NCI-H1092 treated with DMSO at 0.1 percent for 48 hours (cell line): ENCODE data around the gene MAT1A.
"Not testable (repeated sequence)": the region's sequence is repeated elsewhere in the genome, so short reads cannot be mapped to it uniquely, and the experiment has no call there.

Experiments used
- DNase-seq: peaks from one replicate; lab custom pipeline; 2025; lab: John Stamatoyannopoulos, UW

The MAT1A gene

GRCh38 chr10:80289451-80290287 is at the start of gene MAT1A:
TSS of gene MAT1A (minus strand) at chr10:80289658. CDS start at chr10:80289423, 235 bp downstream.
- DNase-seq: no peak

- no peak for DNase-seq
Measured at GRCh38 chr10:80333983-80334382, 44.5 kb upstream of the MAT1A start.

- no peak for DNase-seq
Measured at GRCh38 chr10:80324891-80325364, 35.5 kb upstream of the MAT1A start.

GRCh38 chr10:80324086-80324485 is 34.6 kb upstream of the MAT1A start:
- DNase-seq: no peak

GRCh38 chr10:80323311-80323710 is 33.9 kb upstream of the MAT1A start:
- no peak for DNase-seq

GRCh38 chr10:80322711-80323110 is 33.3 kb upstream of the MAT1A start:
- DNase-seq: no peak

- no peak for DNase-seq
Measured at GRCh38 chr10:80322158-80322557, 32.7 kb upstream of the MAT1A start.

- DNase-seq: no peak
Measured at GRCh38 chr10:80321183-80321582, 31.7 kb upstream of the MAT1A start.

GRCh38 chr10:80320377-80320776 is 30.9 kb upstream of the MAT1A start:
- no peak for DNase-seq

GRCh38 chr10:80319725-80320290 is 30.4 kb upstream of the MAT1A start:
- DNase-seq: no peak

- DNase-seq: no peak
Measured at GRCh38 chr10:80319318-80319717, 29.9 kb upstream of the MAT1A start.

GRCh38 chr10:80318742-80319141 is 29.3 kb upstream of the MAT1A start:
- DNase-seq: no peak

GRCh38 chr10:80315391-80315790 is 25.9 kb upstream of the MAT1A start:
- DNase-seq: no peak

- no peak for DNase-seq
Measured at GRCh38 chr10:80313523-80313922, 24.1 kb upstream of the MAT1A start.

GRCh38 chr10:80305989-80306388 is 16.5 kb upstream of the MAT1A start:
- not testable (repeated sequence) for DNase-seq

- DNase-seq: no peak
Measured at GRCh38 chr10:80296942-80297341, 7.5 kb upstream of the MAT1A start.

GRCh38 chr10:80292607-80293239 is 3.3 kb upstream of the MAT1A start:
- DNase-seq: no peak

- DNase-seq: no peak
Measured at GRCh38 chr10:80290474-80291220, 1.2 kb upstream of the MAT1A start.

GRCh38 chr10:80288849-80289248 is 609 bp downstream of the MAT1A start:
- no peak for DNase-seq

GRCh38 chr10:80284522-80284921 is 4.9 kb downstream of the MAT1A start:
- DNase-seq: no peak

GRCh38 chr10:80283536-80284199 is 5.8 kb downstream of the MAT1A start:
- DNase-seq: no peak

- no peak for DNase-seq
Measured at GRCh38 chr10:80283119-80283518, 6.3 kb downstream of the MAT1A start.
